NCI-H748 (cell line): Measurements from ENCODE around the gene COX10.
A peak's percentile ranks its signal among the peaks of the same experiment; 100 is the strongest.
"Not testable (repeated sequence)": the region's sequence is repeated elsewhere in the genome, so short reads cannot be mapped to it uniquely, and the experiment has no call there.

Experiments used
- DNase-seq: peaks from one replicate; lab custom pipeline; 2025; ENCODE audit not compliant: unreplicated experiment; lab: John Stamatoyannopoulos, UW

COX10 gene

GRCh38 chr17:14069251-14070021, at the start of gene COX10:
Gene COX10, plus strand, starts transcription at chr17:14069504. Its CDS starts 102 bp downstream, at chr17:14069606.
- DNase-seq, result peak; percentile 95

GRCh38 chr17:14021651-14022294, 47.5 kb upstream of the COX10 start:
- not testable (repeated sequence) for DNase-seq

GRCh38 chr17:14029755-14030154, 39.5 kb upstream of the COX10 start:
- not testable (repeated sequence) for DNase-seq

GRCh38 chr17:14032234-14032633, 37.1 kb upstream of the COX10 start:
- peak; percentile 68 for DNase-seq

- no peak for DNase-seq
Observed at GRCh38 chr17:14033166-14033565, 36.1 kb upstream of the COX10 start.

- no peak for DNase-seq
Observed at GRCh38 chr17:14037453-14037852, 31.9 kb upstream of the COX10 start.

GRCh38 chr17:14038206-14038605, 31.1 kb upstream of the COX10 start:
- no peak for DNase-seq

- no peak for DNase-seq
Observed at GRCh38 chr17:14042411-14042810, 26.9 kb upstream of the COX10 start.

- no peak for DNase-seq
Observed at GRCh38 chr17:14044702-14045101, 24.6 kb upstream of the COX10 start.

- no peak for DNase-seq
Observed at GRCh38 chr17:14046978-14047377, 22.3 kb upstream of the COX10 start.

- no peak for DNase-seq
Observed at GRCh38 chr17:14047591-14047990, 21.7 kb upstream of the COX10 start.

- DNase-seq, result no peak
Observed at GRCh38 chr17:14048169-14048568, 21.1 kb upstream of the COX10 start.

GRCh38 chr17:14050616-14051015, 18.7 kb upstream of the COX10 start:
- no peak for DNase-seq

GRCh38 chr17:14051692-14052091, 17.6 kb upstream of the COX10 start:
- DNase-seq, result no peak

- no peak for DNase-seq
Observed at GRCh38 chr17:14052886-14053615, 16.3 kb upstream of the COX10 start.

- DNase-seq, result no peak
Observed at GRCh38 chr17:14057591-14057990, 11.7 kb upstream of the COX10 start.

- DNase-seq, result no peak
Observed at GRCh38 chr17:14058051-14058450, 11.3 kb upstream of the COX10 start.

GRCh38 chr17:14060706-14061105, 8.6 kb upstream of the COX10 start:
- no peak for DNase-seq

GRCh38 chr17:14061666-14062560, 7.4 kb upstream of the COX10 start:
- no peak for DNase-seq

GRCh38 chr17:14067347-14067746, 2.0 kb upstream of the COX10 start:
- DNase-seq, result no peak
